Lung (tissue), 12 donors: ENCODE results near the gene GLT1D1. TPM values are rescaled to one million over a fixed set of nuclear protein-coding genes. Genes with fewer than 3 reads are reported as not detected.

Experiments
- ATAC-seq: fragments of 200-7000 bp; cut with Tn5 transposase; one replicate; pipeline ENCODE4 v1.9.1; 2020; ENCODE audit warnings: moderate number of reproducible peaks; ENCODE audit not compliant: insufficient read depth, low FRiP score
- DNase-seq, 3 donors: peaks; one replicate each; pipeline ENCODE4 v3.0.0-alpha.2; 2013 to 2017
- H3K27ac ChIP-seq, 2 donors: one replicate each; pipeline ENCODE4 v1.5.1; 2013; ENCODE audit warnings: mild to moderate bottlenecking in 2 of 2, moderate library complexity in 2 of 2, control low read depth in 1 of 2, inconsistent platforms in 1 of 2, low read depth in 1 of 2, low read length in 1 of 2
- H3K27me3 ChIP-seq, 3 donors: one replicate each; pipeline ENCODE4 v1.5.1; 2013; ENCODE audit warnings: low read length in 2 of 3; ENCODE audit not compliant: control insufficient read depth in 3 of 3, insufficient read depth in 3 of 3
- H3K36me3 ChIP-seq, 4 donors: one replicate each; pipeline ENCODE4 v1.5.1; 2013; ENCODE audit warnings: low read length in 4 of 4, mild to moderate bottlenecking in 1 of 4, moderate library complexity in 1 of 4; ENCODE audit not compliant: control insufficient read depth in 4 of 4, insufficient read depth in 4 of 4
- H3K4me1 ChIP-seq, 5 donors: one replicate each; pipeline ENCODE4 v1.5.1; 2013; ENCODE audit warnings: low read length in 5 of 5, mild to moderate bottlenecking in 2 of 5, moderate library complexity in 1 of 5; ENCODE audit not compliant: control insufficient read depth in 5 of 5, insufficient read depth in 5 of 5
- H3K4me3 ChIP-seq: one replicate; pipeline ENCODE4 v1.5.1; 2013; ENCODE audit warnings: mild to moderate bottlenecking, control low read depth, moderate library complexity
- H3K9ac ChIP-seq, 2 donors: one replicate each; pipeline ENCODE4 v1.5.1; 2013; ENCODE audit warnings: low read length in 2 of 2, control low read depth in 1 of 2; ENCODE audit not compliant: insufficient read depth in 1 of 2
- H3K9me3 ChIP-seq, 4 donors: one replicate each; pipeline ENCODE4 v1.5.1; 2013; ENCODE audit warnings: low read length in 3 of 4, mild to moderate bottlenecking in 1 of 4, moderate library complexity in 1 of 4; ENCODE audit not compliant: control insufficient read depth in 4 of 4, insufficient read depth in 3 of 4
- CTCF ChIP-seq: IDR thresholded peaks from 2 replicates; pipeline ENCODE4 v1.5.1; 2012; ENCODE audit warnings: mild to moderate bottlenecking; ENCODE audit errors: control extremely low read depth, extremely low read depth
- WGBS, 2 donors: extraction: QIAGEN DNeasy Blood & Tissue Kit; methylation state at CpG; one replicate each; pipeline ENCODE4 v1.1.7; 2013; 5-methylcytosine and 5-hydroxymethylcytosine counted together
- polyA plus RNA-seq, 2 donors: library from polyadenylated mRNA; stranded (reverse); fragments of 200-250 nt; gene quantifications; one replicate each; pipeline ENCODE4 v1.2.1, GENCODE V29; 2013
- total RNA-seq, 2 donors: library from RNA; depleted of rRNA in 1 of 2; stranded (reverse); fragments of >200 nt in 1 of 2; gene quantifications; one replicate each; pipeline ENCODE4 v1.2.1, GENCODE V29; 2014 to 2021
- donor health status: control.
- donor health status: control.
- donor health status: Bipolar disorder and iron deficiency.
- donor health status: healthy.
- donor health status: DM: yes; HTN: yes; CAD: no.

The GLT1D1 gene
- total and polyA plus RNA-seq, 4 donors = 0.39 to 25.4 (median 4.2) TPM

- Histone ChIP-seq H3K9ac (no peak overlapping the region), H3K27me3 (peaks cover 0 to 17% (median 16%) of the 10 kb centered on the region in 3 donors), H3K9me3 (peaks cover 0 to 4% (median 0%) of the 10 kb centered on the region in 4 donors), H3K27ac (no peak overlapping the region), H3K4me1 (no peaks in the 10 kb centered on the region), H3K36me3 (no peaks in the 10 kb centered on the region), H3K4me3 (no peak overlapping the region)
- DNase-seq = no peak
- WGBS, 2 donors = 76 to 88% methylated on average over 13 of the region's 13 CpGs
- no peak for ATAC-seq
- TF ChIP-seq CTCF = no peak
Observed at GRCh38 chr12:128970941-128971340, 117.7 kb downstream of the GLT1D1 start.

GRCh38 chr12:128971802-128972201 is 118.5 kb downstream of the GLT1D1 start:
- WGBS, 2 donors = 46 to 72% methylated on average over 11 of the region's 11 CpGs
- Histone ChIP-seq H3K4me3 (no peak overlapping the region), H3K27ac (no peak overlapping the region), H3K4me1 (no peaks in the 10 kb centered on the region), H3K36me3 (no peaks in the 10 kb centered on the region), H3K9me3 (peaks cover 0 to 4% (median 0%) of the 10 kb centered on the region in 4 donors), H3K9ac (no peak overlapping the region), H3K27me3 (peaks cover 0 to 17% (median 16%) of the 10 kb centered on the region in 3 donors)
- DNase-seq (no peak), ATAC-seq (no peak)
- no peak for TF ChIP-seq CTCF

- Histone ChIP-seq H3K4me1 (peaks cover 0 to 7% (median 0%) of the 10 kb centered on the region in 5 donors), H3K9me3 (peaks cover 0 to 4% (median 0%) of the 10 kb centered on the region in 4 donors), H3K9ac (no peak overlapping the region), H3K27ac (no peak overlapping the region), H3K4me3 (no peak overlapping the region), H3K36me3 (no peaks in the 10 kb centered on the region), H3K27me3 (peaks cover 0 to 13% (median 12%) of the 10 kb centered on the region in 3 donors)
- ATAC-seq = no peak
- WGBS, 2 donors = 76 to 84% methylated on average over 20 of the region's 20 CpGs
- DNase-seq = no peak
- no peak for TF ChIP-seq CTCF
Observed at GRCh38 chr12:128973883-128974681, 120.8 kb downstream of the GLT1D1 start.
